HL-60 (cell line): ENCODE results near the gene LOC128125822.

Experiments
- CTCF ChIP-seq: IDR thresholded peaks from one replicate; pipeline ENCODE4 v1.5.1; 2011; ENCODE audit warnings: low read length, control low read depth, inconsistent platforms; ENCODE audit not compliant: insufficient read depth
- GABPA ChIP-seq: IDR thresholded peaks from 2 replicates; pipeline ENCODE4 v1.6.1; 2012; ENCODE audit warnings: low read depth
- REST ChIP-seq: IDR thresholded peaks from 2 replicates; pipeline ENCODE4 v1.6.1; 2012; ENCODE audit warnings: low read depth; ENCODE audit not compliant: insufficient replicate concordance

- TF ChIP-seq REST, result no peak
- TF ChIP-seq CTCF, result no peak
- TF ChIP-seq GABPA, result no peak
Measured at GRCh38 chr6:63589952-63590411, 17.7 kb downstream of the LOC128125822 start.
